Smooth muscle cell (in vitro differentiated cells): ENCODE results near the gene ZNF536. TPM values are rescaled to one million over a fixed set of nuclear protein-coding genes. Genes with fewer than 3 reads are reported as not detected.

Experiments
- DNase-seq: peaks from one replicate; lab custom pipeline; 2025; ENCODE audit not compliant: unreplicated experiment; lab: John Stamatoyannopoulos, UW
- H2AFZ ChIP-seq: fragments of 200-600 bp; sonication (generic); 2 replicates; pipeline ENCODE4 v1.6.0; 2016; ENCODE audit warnings: antibody characterized with exemption, low read depth, mild to moderate bottlenecking
- H3F3A ChIP-seq: fragments of 200-600 bp; sonication (generic); 2 replicates; pipeline ENCODE4 v1.6.0; 2017; ENCODE audit warnings: antibody characterized with exemption, low read depth
- H3K27ac ChIP-seq: fragments of 200-600 bp; sonication (generic); 2 replicates; pipeline ENCODE4 v1.5.1; 2016; ENCODE audit warnings: low read depth, mild to moderate bottlenecking
- H3K27me3 ChIP-seq: fragments of 200-600 bp; sonication (generic); 2 replicates; pipeline ENCODE4 v1.6.1; 2016; ENCODE audit warnings: low read depth, mild to moderate bottlenecking
- H3K36me3 ChIP-seq: fragments of 200-600 bp; sonication (generic); 2 replicates; pipeline ENCODE4 v1.5.1; 2016; ENCODE audit warnings: low read depth
- H3K4me1 ChIP-seq: fragments of 200-600 bp; sonication (generic); 2 replicates; pipeline ENCODE4 v1.5.1; 2016; ENCODE audit warnings: low read depth
- H3K4me2 ChIP-seq: fragments of 200-600 bp; sonication (generic); 2 replicates; pipeline ENCODE4 v1.6.0; 2016; ENCODE audit warnings: mild to moderate bottlenecking
- H3K4me3 ChIP-seq: fragments of 200-600 bp; sonication (generic); 2 replicates; pipeline ENCODE4 v1.5.1; 2016; ENCODE audit warnings: mild to moderate bottlenecking
- H3K79me2 ChIP-seq: fragments of 200-600 bp; sonication (generic); 2 replicates; pipeline ENCODE4 v1.6.0; 2016; ENCODE audit warnings: low read depth, mild to moderate bottlenecking
- H3K9ac ChIP-seq: fragments of 200-600 bp; sonication (generic); 2 replicates; pipeline ENCODE4 v1.6.0; 2016; ENCODE audit warnings: low read depth
- H3K9me3 ChIP-seq: fragments of 200-600 bp; sonication (generic); replicated peaks from 2 replicates; pipeline ENCODE4 v1.5.1; 2016; ENCODE audit warnings: low read depth
- H4K20me1 ChIP-seq: fragments of 200-600 bp; sonication (generic); 2 replicates; pipeline ENCODE4 v1.6.0; 2016; ENCODE audit warnings: low read depth
- WGBS: methylation state at CpG from one replicate; pipeline ENCODE4 v1.1.7; 2016; ENCODE audit warnings: low lambda C conversion rate; 5-methylcytosine and 5-hydroxymethylcytosine counted together
- polyA plus RNA-seq: library from polyadenylated mRNA; unstranded; fragments of >200 nt; fragmentation: Nextera tagmentation; extraction: Ambion mirVana; gene quantifications from 2 replicates; pipeline ENCODE4 v1.2.1, GENCODE V29; 2016
- total RNA-seq: library from RNA; depleted of rRNA; stranded (reverse); fragments of >200 nt; gene quantifications from 2 replicates; pipeline ENCODE4 v1.2.3, GENCODE V29; 2014
- TF ChIP-seq, protein P1 (sequence below): fragments of 200-600 bp; sonication (generic); IDR thresholded peaks from 2 replicates; pipeline ENCODE4 v1.5.1; 2017; ENCODE audit warnings: borderline replicate concordance, mild to moderate bottlenecking, antibody characterized with exemption; ENCODE audit not compliant: insufficient read depth, poor library complexity, severe bottlenecking

ZNF536 gene
- total and polyA plus RNA-seq, 2 experiments from 2014 or later = not detected

DNA sequence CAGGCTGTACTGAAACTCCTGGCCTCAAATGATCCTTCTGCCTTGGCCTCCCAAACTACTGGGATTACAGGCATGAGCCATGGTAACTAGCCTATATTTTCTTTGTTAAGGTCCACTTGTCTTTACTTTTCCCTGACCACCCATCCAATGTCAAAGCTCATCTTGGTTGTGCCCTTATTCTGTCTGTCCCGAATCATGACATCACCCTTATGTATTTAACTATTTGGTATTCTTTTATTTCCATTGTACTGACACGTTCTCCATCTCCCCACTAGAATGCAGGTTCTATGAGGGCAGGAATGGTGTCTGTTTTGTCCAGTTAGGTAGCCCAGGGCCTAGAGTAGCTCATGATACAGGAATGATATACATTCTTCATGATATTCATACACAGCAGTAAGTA is 104.8 kb downstream of the ZNF536 start:
- Histone ChIP-seq H2AFZ (no peak overlapping the region), H3K27me3 (peaks cover 3% of the 10 kb centered on the region), H3K4me3 (no peak overlapping the region), H3K27ac (no peak overlapping the region), H4K20me1 (no peaks in the 10 kb centered on the region), H3K79me2 (no peaks in the 10 kb centered on the region), H3K9ac (no peak overlapping the region), H3K4me1 (no peaks in the 10 kb centered on the region), H3K9me3 (no peaks in the 10 kb centered on the region), H3K4me2 (no peak overlapping the region), H3K36me3 (no peaks in the 10 kb centered on the region), H3F3A (no peaks in the 10 kb centered on the region)
- TF ChIP-seq, protein P1, sequence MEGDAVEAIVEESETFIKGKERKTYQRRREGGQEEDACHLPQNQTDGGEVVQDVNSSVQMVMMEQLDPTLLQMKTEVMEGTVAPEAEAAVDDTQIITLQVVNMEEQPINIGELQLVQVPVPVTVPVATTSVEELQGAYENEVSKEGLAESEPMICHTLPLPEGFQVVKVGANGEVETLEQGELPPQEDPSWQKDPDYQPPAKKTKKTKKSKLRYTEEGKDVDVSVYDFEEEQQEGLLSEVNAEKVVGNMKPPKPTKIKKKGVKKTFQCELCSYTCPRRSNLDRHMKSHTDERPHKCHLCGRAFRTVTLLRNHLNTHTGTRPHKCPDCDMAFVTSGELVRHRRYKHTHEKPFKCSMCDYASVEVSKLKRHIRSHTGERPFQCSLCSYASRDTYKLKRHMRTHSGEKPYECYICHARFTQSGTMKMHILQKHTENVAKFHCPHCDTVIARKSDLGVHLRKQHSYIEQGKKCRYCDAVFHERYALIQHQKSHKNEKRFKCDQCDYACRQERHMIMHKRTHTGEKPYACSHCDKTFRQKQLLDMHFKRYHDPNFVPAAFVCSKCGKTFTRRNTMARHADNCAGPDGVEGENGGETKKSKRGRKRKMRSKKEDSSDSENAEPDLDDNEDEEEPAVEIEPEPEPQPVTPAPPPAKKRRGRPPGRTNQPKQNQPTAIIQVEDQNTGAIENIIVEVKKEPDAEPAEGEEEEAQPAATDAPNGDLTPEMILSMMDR = no peak
- DNase-seq = no peak
- 83% methylated on average over 2 of the region's 2 CpGs for WGBS

DNA sequence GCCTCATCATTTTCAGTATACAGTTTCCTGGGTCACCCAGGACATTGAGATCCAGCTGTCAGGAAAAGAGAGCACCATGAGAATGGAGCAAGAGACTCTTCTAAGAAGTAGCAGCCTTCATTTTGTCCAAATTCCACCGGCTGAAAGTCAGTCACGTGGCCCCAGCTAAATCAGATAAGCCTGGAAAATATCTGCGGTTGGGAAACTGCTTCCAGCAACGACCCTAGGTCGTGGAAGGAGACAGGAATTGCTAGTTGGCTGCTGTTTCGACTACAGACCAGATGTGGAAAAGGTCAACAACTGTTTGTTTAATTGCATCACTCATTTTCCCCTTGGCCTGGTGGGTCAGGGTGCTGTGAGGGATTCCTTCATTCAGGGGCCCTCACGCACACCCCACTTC is 107.0 kb downstream of the ZNF536 start:
- Histone ChIP-seq H3K27me3 (peaks cover 3% of the 10 kb centered on the region), H3K4me1 (no peaks in the 10 kb centered on the region), H3K9ac (no peak overlapping the region), H3K27ac (no peak overlapping the region), H3K9me3 (no peaks in the 10 kb centered on the region), H2AFZ (peak overlapping the region; percentile 24), H3F3A (no peaks in the 10 kb centered on the region), H3K4me3 (no peak overlapping the region), H4K20me1 (no peaks in the 10 kb centered on the region), H3K4me2 (peak overlapping the region; percentile 31), H3K79me2 (no peaks in the 10 kb centered on the region), H3K36me3 (no peaks in the 10 kb centered on the region)
- TF ChIP-seq, protein P1 = no peak
- no peak for DNase-seq
- 23% methylated on average over 7 of the region's 7 CpGs for WGBS

DNA sequence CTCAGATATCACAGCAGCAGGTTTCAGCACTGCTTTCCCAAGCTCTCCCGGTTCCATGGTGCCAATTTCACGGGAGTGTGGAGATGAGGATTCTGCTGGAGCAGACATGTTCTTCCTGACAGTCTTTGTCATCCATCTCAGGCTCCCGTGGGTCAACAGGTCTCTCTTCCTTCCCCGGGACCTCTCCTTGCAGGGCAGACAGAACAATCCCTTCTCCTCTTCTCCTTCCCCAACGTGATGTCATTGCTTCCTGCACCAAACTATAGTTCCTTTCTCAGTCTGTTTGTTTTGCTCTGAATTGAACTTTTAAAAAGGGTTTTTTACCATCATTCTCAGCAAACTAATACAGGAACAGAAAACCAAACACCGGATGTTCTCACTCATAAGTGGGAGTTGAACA is 107.9 kb downstream of the ZNF536 start:
- H3K9me3 ChIP-seq = no peaks in the 10 kb centered on the region
- H3K27ac ChIP-seq = no peak overlapping the region
- H4K20me1 ChIP-seq = no peaks in the 10 kb centered on the region
- no peaks in the 10 kb centered on the region for H3F3A ChIP-seq
- no peaks in the 10 kb centered on the region for H3K4me1 ChIP-seq
- TF ChIP-seq, protein P1 = no peak
- H2AFZ ChIP-seq = no peak overlapping the region
- no peaks in the 10 kb centered on the region for H3K79me2 ChIP-seq
- H3K4me2 ChIP-seq = no peak overlapping the region
- no peaks in the 10 kb centered on the region for H3K27me3 ChIP-seq
- DNase-seq = no peak
- no peak overlapping the region for H3K4me3 ChIP-seq
- H3K9ac ChIP-seq = no peak overlapping the region
- no peaks in the 10 kb centered on the region for H3K36me3 ChIP-seq
- 85% methylated on average over 6 of the region's 6 CpGs for WGBS

DNA sequence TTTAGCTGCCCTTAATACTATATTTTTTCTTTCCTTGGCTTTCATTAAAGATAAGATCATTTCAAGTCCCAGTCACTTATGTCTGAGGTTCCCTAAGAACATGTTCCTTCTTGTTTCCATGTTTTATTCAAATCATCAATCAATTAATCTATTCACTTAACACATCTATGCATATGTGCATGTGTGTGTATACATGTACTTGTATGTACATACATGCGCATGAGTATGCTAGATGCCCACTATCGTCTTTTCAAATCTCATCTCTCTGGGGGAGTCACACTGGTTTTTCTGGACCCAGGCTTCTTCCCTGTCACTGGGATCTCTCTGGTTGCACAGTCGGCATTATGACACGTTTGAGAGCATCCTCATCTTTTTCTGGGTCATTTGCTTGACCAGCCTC is 108.9 kb downstream of the ZNF536 start:
- no peaks in the 10 kb centered on the region for H3K79me2 ChIP-seq
- no peak overlapping the region for H3K27ac ChIP-seq
- no peaks in the 10 kb centered on the region for H3K4me1 ChIP-seq
- no peaks in the 10 kb centered on the region for H4K20me1 ChIP-seq
- H2AFZ ChIP-seq = no peak overlapping the region
- H3K36me3 ChIP-seq = no peaks in the 10 kb centered on the region
- no peak overlapping the region for H3K4me3 ChIP-seq
- TF ChIP-seq, protein P1 = no peak
- H3F3A ChIP-seq = no peaks in the 10 kb centered on the region
- no peak overlapping the region for H3K9ac ChIP-seq
- H3K4me2 ChIP-seq = no peak overlapping the region
- WGBS = 88% methylated on average over 4 of the region's 4 CpGs
- no peaks in the 10 kb centered on the region for H3K9me3 ChIP-seq
- DNase-seq = no peak
- H3K27me3 ChIP-seq = no peaks in the 10 kb centered on the region
